A549 (cell line): ENCODE measurements around the gene MEGF8. TPM values are rescaled to one million over a fixed set of nuclear protein-coding genes. Genes with fewer than 3 reads are reported as not detected.

ENCODE experiments used
- ATAC-seq, 2 experiments: fragments of 200-7000 bp in 1 of 2; fragments of >200 bp in 1 of 2; cut with Nextera tagmentation in 1 of 2; cut with Tn5 transposase in 1 of 2; 3 replicates each; pipeline versions ENCODE4 v1.8.0 to v1.9.1; 2018 to 2020; ENCODE audit warnings: mild to moderate bottlenecking in 1 of 2, moderate library complexity in 1 of 2
- CTCF ChIA-PET: fragments of 300-600 bp; sonication (Branson Sonifier 250); formaldehyde crosslinking; extraction: SDS; loops from one replicate; lab custom pipeline; 2021; ENCODE audit warnings: antibody characterized with exemption, inconsistent platforms; lab: Yijun Ruan, JAX
- POLR2A ChIA-PET: fragments of 350-600 bp; formaldehyde crosslinking; extraction: SDS; loops from one replicate; lab custom pipeline; 2021; ENCODE audit warnings: antibody characterized with exemption, inconsistent platforms; lab: Yijun Ruan, JAX
- DNase-seq, 2 experiments: peaks; one replicate each; pipeline versions ENCODE4 v3.0.0 to v3.0.0-alpha.2; 2011 to 2016; ENCODE audit warnings: low read depth in 1 of 2, low spot score in 1 of 2
- FAIRE-seq: peaks from 2 replicates; lab custom pipeline; 2011; peaks lifted over from hg19 to GRCh38; lab: Jason Lieb, UNC
- H3K27ac ChIP-seq, 2 experiments: fragments of >200 bp; sonication (Bioruptor Twin); formaldehyde crosslinking; 3 replicates each; pipeline ENCODE4 v1.5.1; 2016 to 2017
- H3K4me1 ChIP-seq: fragments of >200 bp; sonication (Bioruptor Twin); formaldehyde crosslinking; 3 replicates; pipeline ENCODE4 v1.6.1; 2016
- H3K4me2 ChIP-seq: fragments of >200 bp; sonication (Bioruptor Twin); formaldehyde crosslinking; 3 replicates; pipeline ENCODE4 v1.6.1; 2016
- H3K4me3 ChIP-seq: fragments of >200 bp; sonication (Bioruptor Twin); formaldehyde crosslinking; 3 replicates; pipeline ENCODE4 v1.5.1; 2016
- H3K9me3 ChIP-seq: fragments of >200 bp; sonication (Bioruptor Twin); formaldehyde crosslinking; 3 replicates; pipeline ENCODE4 v1.6.1; 2016
- CBX8 ChIP-seq: fragments of 200-600 bp; sonication (generic); IDR thresholded peaks from 2 replicates; pipeline ENCODE4 v1.6.1; 2016
- CEBPB ChIP-seq, 2 experiments: fragments of >200 bp in 1 of 2; sonication (Bioruptor Twin) in 1 of 2; formaldehyde crosslinking in 1 of 2; IDR thresholded peaks; 2 replicates each; pipeline ENCODE4 v1.6.1; 2012 to 2016
- CHD4 ChIP-seq: fragments of 200-600 bp; sonication (generic); IDR thresholded peaks from 2 replicates; pipeline ENCODE4 v1.6.1; 2016; ENCODE audit warnings: antibody characterized with exemption, mild to moderate bottlenecking, borderline replicate concordance
- EHF ChIP-seq: fragments of 250-450 bp; sonication (Bioruptor Pico); IDR thresholded peaks from 2 replicates; pipeline ENCODE4 v1.5.0; 2020; ENCODE audit warnings: mild to moderate bottlenecking
- EHMT2 ChIP-seq: fragments of 200-600 bp; sonication (generic); IDR thresholded peaks from 2 replicates; pipeline ENCODE4 v1.6.1; 2016; ENCODE audit warnings: antibody characterized with exemption, low read depth, mild to moderate bottlenecking, moderate library complexity
- FOSB ChIP-seq: fragments of 250-450 bp; sonication (Bioruptor Pico); IDR thresholded peaks from 2 replicates; pipeline ENCODE4 v1.5.0; 2020; ENCODE audit warnings: mild to moderate bottlenecking, moderate library complexity
- FOXS1 ChIP-seq: fragments of 250-450 bp; sonication (Bioruptor Pico); IDR thresholded peaks from 2 replicates; pipeline ENCODE4 v1.5.0; 2020; ENCODE audit warnings: mild to moderate bottlenecking, moderate library complexity
- HES2 ChIP-seq: fragments of >200 bp; sonication (Bioruptor Twin); formaldehyde crosslinking; IDR thresholded peaks from 2 replicates; pipeline ENCODE4 v1.6.1; 2016
- HEYL ChIP-seq: fragments of 250-450 bp; sonication (Bioruptor Pico); IDR thresholded peaks from 2 replicates; pipeline ENCODE4 v1.8.0; 2021; ENCODE audit warnings: mild to moderate bottlenecking, moderate library complexity
- HOXB5 ChIP-seq: fragments of 250-450 bp; sonication (Bioruptor Pico); IDR thresholded peaks from 2 replicates; pipeline ENCODE4 v1.5.0; 2020; ENCODE audit warnings: mild to moderate bottlenecking, moderate library complexity
- JUN ChIP-seq, 2 experiments: fragments of >200 bp; sonication (Bioruptor Twin); formaldehyde crosslinking; IDR thresholded peaks; 2 replicates in 1 of 2; 3 replicates in 1 of 2; pipeline ENCODE4 v1.6.1; 2016 to 2017
- MYC ChIP-seq: IDR thresholded peaks from 2 replicates; pipeline ENCODE4 v1.6.1; 2012; ENCODE audit warnings: mild to moderate bottlenecking, inconsistent platforms, low read length, improper control_type of control experiment, borderline replicate concordance
- NR3C1 ChIP-seq: fragments of >200 bp; sonication (Bioruptor Twin); formaldehyde crosslinking; IDR thresholded peaks from 3 replicates; pipeline ENCODE4 v1.6.1; 2017
- PBX3 ChIP-seq: IDR thresholded peaks from 2 replicates; pipeline ENCODE4 v1.6.1; 2012
- POLR2AphosphoS2 ChIP-seq: conservative IDR thresholded peaks from 2 replicates; pipeline ENCODE4 v1.6.1; 2012; ENCODE audit warnings: low read length, improper control_type of control experiment, inconsistent platforms
- SMC3 ChIP-seq: fragments of >200 bp; sonication (Bioruptor Twin); formaldehyde crosslinking; IDR thresholded peaks from 3 replicates; pipeline ENCODE4 v1.6.1; 2018; ENCODE audit warnings: inconsistent platforms
- USF2 ChIP-seq: fragments of 450-650 bp; IDR thresholded peaks from 2 replicates; pipeline ENCODE4 v1.6.1; 2014; ENCODE audit warnings: antibody characterized with exemption
- WGBS: methylation state at CpG from one replicate; pipeline ENCODE4 v1.1.6; 2017; ENCODE audit errors: missing lambda C conversion rate; 5-methylcytosine and 5-hydroxymethylcytosine counted together
- polyA plus RNA-seq, 4 experiments: library from polyadenylated mRNA; depleted of rRNA in 3 of 4; stranded (reverse); fragments of >200 nt; fragmentation: RNase III in 1 of 4; extraction: RNeasy Plus Mini Kit Qiagen cat#74134 plus additional on column Dnase treatment in 1 of 4; gene quantifications; 2 replicates in 3 of 4; 3 replicates in 1 of 4; pipeline ENCODE4 v1.2.3, GENCODE V29; 2011 to 2017

Gene MEGF8
- polyA plus RNA-seq, 2 of the 4 experiments (the other 2 are of a cell fraction) = 10.4 to 27.2 TPM

GRCh38 chr19:42292042-42292960, 33.1 kb upstream of the MEGF8 start:
- 92% methylated on average over 27 of the region's 27 CpGs for WGBS
- no peak overlapping the region for H3K27ac ChIP-seq
- ChIA-PET CTCF (interaction anchor here (0.5 to 23.7 kb wide), 13 partner anchors 8 to 210 kb away, joined by 3 to 616 read pairs (median 4); partner anchors contain the start of genes GSK3A, PAFAH1B3, POU2F2 and PRR19), POLR2A (interaction anchor here (1.5 kb wide), 1 partner anchor 10 kb away, joined by 4 read pairs; the partner anchor contains the start of genes PAFAH1B3 and PRR19)
- ATAC-seq (no peak), FAIRE-seq (no peak), DNase-seq (no peak)
- H3K9me3 ChIP-seq = no peaks in the 10 kb centered on the region
- no peak for TF ChIP-seq HOXB5 (CRISPR knock-in tag)
- no peak for TF ChIP-seq EHMT2
- TF ChIP-seq PBX3 = no peak
- no peak overlapping the region for H3K4me2 ChIP-seq
- no peak overlapping the region for H3K4me3 ChIP-seq
- peaks cover 8% of the 10 kb centered on the region for H3K4me1 ChIP-seq

GRCh38 chr19:42292963-42293362, 32.5 kb upstream of the MEGF8 start:
- CTCF ChIA-PET = interaction anchor here (0.7 to 23.7 kb wide), 13 partner anchors 7 to 191 kb away, joined by 3 to 616 read pairs (median 6); partner anchors contain the start of genes GSK3A, PAFAH1B3, POU2F2 and PRR19
- Histone ChIP-seq H3K27ac (no peak overlapping the region), H3K4me1 (peaks cover 8% of the 10 kb centered on the region), H3K4me3 (no peak overlapping the region), H3K9me3 (no peaks in the 10 kb centered on the region), H3K4me2 (no peak overlapping the region)
- POLR2A ChIA-PET = interaction anchor here (1.5 kb wide), 1 partner anchor 9 kb away, joined by 4 read pairs; the partner anchor contains the start of genes PAFAH1B3 and PRR19
- DNase-seq = no peak
- no peak for ATAC-seq
- 97% methylated on average over 14 of the region's 14 CpGs for WGBS
- TF ChIP-seq EHF (CRISPR knock-in tag) (no peak), NR3C1 (no peak), HEYL (no peak), JUN (IDR thresholded peaks at IDR 0.05) (peak in 1 of 2 experiments; percentile 23; a peak in 1 of 5 replicates), FOSB (no peak), FOXS1 (CRISPR knock-in tag) (no peak), USF2 (no peak), CHD4 (no peak), PBX3 (no peak)
- FAIRE-seq = no peak

- no peak for TF ChIP-seq HES2
- 0 out of 2 replicates have a peak, but pooled peaks have one; percentile 13 for TF ChIP-seq PBX3
- TF ChIP-seq USF2 = no peak
- no peak for TF ChIP-seq SMC3
- TF ChIP-seq MYC = no peak
- no peak for TF ChIP-seq POLR2AphosphoS2
- no peak for TF ChIP-seq CBX8
- TF ChIP-seq CEBPB (IDR thresholded peaks at IDR 0.05) = no peak
- CTCF ChIA-PET = interaction anchor here (0.6 to 23.7 kb wide), 16 partner anchors 3 to 190 kb away, joined by 3 to 616 read pairs (median 5); partner anchors contain the start of genes GSK3A, PAFAH1B3, POU2F2 and PRR19
- Histone ChIP-seq H3K27ac (no peak overlapping the region), H3K4me2 (no peak overlapping the region), H3K9me3 (no peaks in the 10 kb centered on the region), H3K4me3 (no peak overlapping the region), H3K4me1 (peaks cover 8% of the 10 kb centered on the region)
- WGBS = 84% methylated on average over 17 of the region's 17 CpGs
- POLR2A ChIA-PET = interaction anchor here (1.5 kb wide), 1 partner anchor 9 kb away, joined by 4 read pairs; the partner anchor contains the start of genes PAFAH1B3 and PRR19
- FAIRE-seq = no peak
- ATAC-seq = peak; percentile 15 to 49; a peak in 3 of 6 replicates
- no peak for DNase-seq
These were observed 31.9 kb upstream of the MEGF8 start for GRCh38 chr19:42293540-42293939.
